ENCODE data around the gene VWA5B1.
"Not testable (repeated sequence)": the region's sequence is repeated elsewhere in the genome, so short reads cannot be mapped to it uniquely, and the experiment has no call there.

Gene VWA5B1

GRCh38 chr1:20281801-20282200 lies 8.9 kb upstream of the VWA5B1 start:
- no peak for DNase-seq

GRCh38 chr1:20282533-20282932 lies 8.1 kb upstream of the VWA5B1 start:
- DNase-seq: peak; percentile 13

- no peak for DNase-seq
These were observed 6.6 kb upstream of the VWA5B1 start for GRCh38 chr1:20284046-20284445.

GRCh38 chr1:20284625-20285024 lies 6.0 kb upstream of the VWA5B1 start:
- DNase-seq: no peak

GRCh38 chr1:20285510-20285909 lies 5.2 kb upstream of the VWA5B1 start:
- no peak for DNase-seq

GRCh38 chr1:20287696-20288095 lies 3.0 kb upstream of the VWA5B1 start:
- not testable (repeated sequence) for DNase-seq

- peak; percentile 61 for DNase-seq
These were observed 990 bp downstream of the VWA5B1 start for GRCh38 chr1:20291645-20292084.

- DNase-seq: no peak
These were observed 8.0 kb downstream of the VWA5B1 start for GRCh38 chr1:20298626-20299025.

GRCh38 chr1:20301463-20302107 lies 10.9 kb downstream of the VWA5B1 start:
- DNase-seq: no peak

- no peak for DNase-seq
These were observed 11.4 kb downstream of the VWA5B1 start for GRCh38 chr1:20302108-20302471.

GRCh38 chr1:20307026-20307425 lies 16.4 kb downstream of the VWA5B1 start:
- no peak for DNase-seq

GRCh38 chr1:20308569-20308968 lies 17.9 kb downstream of the VWA5B1 start:
- DNase-seq: no peak

GRCh38 chr1:20311289-20311688 lies 20.6 kb downstream of the VWA5B1 start:
- DNase-seq: no peak

GRCh38 chr1:20312310-20312709 lies 21.6 kb downstream of the VWA5B1 start:
- no peak for DNase-seq

GRCh38 chr1:20312818-20313217 lies 22.1 kb downstream of the VWA5B1 start:
- no peak for DNase-seq

GRCh38 chr1:20317471-20317870 lies 26.8 kb downstream of the VWA5B1 start:
- DNase-seq: no peak

GRCh38 chr1:20318521-20318920 lies 27.8 kb downstream of the VWA5B1 start:
- no peak for DNase-seq

GRCh38 chr1:20318971-20319370 lies 28.3 kb downstream of the VWA5B1 start:
- no peak for DNase-seq

- DNase-seq: no peak
These were observed 29.0 kb downstream of the VWA5B1 start for GRCh38 chr1:20319456-20320220.

- no peak for DNase-seq
These were observed 30.0 kb downstream of the VWA5B1 start for GRCh38 chr1:20320704-20321103.

- no peak for DNase-seq
These were observed 30.9 kb downstream of the VWA5B1 start for GRCh38 chr1:20321573-20321972.

GRCh38 chr1:20322081-20322824 lies 31.6 kb downstream of the VWA5B1 start:
- no peak for DNase-seq

GRCh38 chr1:20322825-20323612 lies 32.3 kb downstream of the VWA5B1 start:
- no peak for DNase-seq
